ENCODE data around the gene ACER2. TPM values are rescaled to one million over a fixed set of nuclear protein-coding genes. Genes with fewer than 3 reads are reported as not detected.
A peak's percentile ranks its signal among the peaks of the same experiment; 100 is the strongest.
"Not testable (repeated sequence)": the region's sequence is repeated elsewhere in the genome, so short reads cannot be mapped to it uniquely, and the experiment has no call there.

ACER2 gene
- total RNA-seq, 1 experiment from 2014 or later = 9.6 TPM

- Histone ChIP-seq H3K18ac (ENCODE audit: insufficient read length, low read depth, low read length) (no peak overlapping the region), H3K4me1 (ENCODE audit: insufficient read depth, low read length) (peaks cover 2% of the 10 kb centered on the region; the same call in 1 of the 2 replicates), H2AK5ac (ENCODE audit: insufficient read length, low read length) (no peak overlapping the region), H4K5ac (ENCODE audit: insufficient read length, low read depth, low read length) (no peak overlapping the region), H2BK5ac (ENCODE audit: insufficient read length, low read length) (no peak overlapping the region), H4K8ac (replicated peaks; ENCODE audit: insufficient read length, low read depth, low read length) (no peak overlapping the region), H2AFZ (ENCODE audit: low read length) (no peak overlapping the region), H3K27me3 (ENCODE audit: insufficient read depth, low read length) (no peaks in the 10 kb centered on the region), H3K79me2 (ENCODE audit: insufficient read depth, low read length) (peaks cover 8% of the 10 kb centered on the region; the same call in 1 of the 2 replicates), H3K79me1 (ENCODE audit: insufficient read depth, low read depth, low read length, poor library complexity, severe bottlenecking) (no peaks in the 10 kb centered on the region), H3K14ac (ENCODE audit: insufficient read depth, low read length) (no peak overlapping the region), H3K23ac (ENCODE audit: insufficient read length, low read depth, low read length) (no peak overlapping the region), H3K4me2 (ENCODE audit: insufficient read depth, insufficient read length, low read length) (no peak overlapping the region), H3K56ac (ENCODE audit: insufficient read length, low read depth, low read length) (no peak overlapping the region), H4K20me1 (ENCODE audit: control insufficient read depth, insufficient read depth, insufficient read length) (no peaks in the 10 kb centered on the region), H3K9me3 (ENCODE audit: control insufficient read depth, low read depth, low read length) (no peaks in the 10 kb centered on the region), H3K23me2 (ENCODE audit: insufficient read length, low read depth, low read length, poor library complexity, severe bottlenecking) (peaks cover 6% of the 10 kb centered on the region), H2BK15ac (ENCODE audit: low read depth, low read length) (no peak overlapping the region), H3T11ph (ENCODE audit: low read length) (no peak overlapping the region), H3K9ac (ENCODE audit: extremely low read depth, insufficient read length, low read length) (no peak overlapping the region), H3K27ac (ENCODE audit: insufficient read length, low read depth, low read length) (no peak overlapping the region), H2BK12ac (ENCODE audit: insufficient read length, low read depth, low read length) (no peak overlapping the region), H3K4ac (ENCODE audit: low read depth, low read length) (no peak overlapping the region), H4K91ac (ENCODE audit: insufficient read length, low read depth, low read length) (no peak overlapping the region), H2BK120ac (ENCODE audit: low read depth, low read length, poor library complexity, severe bottlenecking) (no peak overlapping the region), H2BK20ac (ENCODE audit: low read depth, low read length, poor library complexity, severe bottlenecking) (no peak overlapping the region)
- TF ChIP-seq CTCF (conservative IDR thresholded peaks at IDR 0.05) = no peak
- no peaks in the 10 kb centered on the region for H3K27me3 Mint-ChIP-seq (ENCODE audit: low read depth)
- peaks cover 32 to 36% (median 34%) of the 10 kb centered on the region in 3 experiments for H3K36me3 Mint-ChIP-seq (ENCODE audit: insufficient read depth in 1 of 3, low read depth in 3 of 3)
- H3K9me3 Mint-ChIP-seq = peaks cover 2 to 3% of the 10 kb centered on the region in 2 experiments; a peak in 2 of 5 replicates
- no peak overlapping the region for H3K27ac Mint-ChIP-seq
- DNase-seq = no peak
- peaks cover 21 to 26% of the 10 kb centered on the region in 2 experiments for H3K4me1 Mint-ChIP-seq
- no CpG with 5 or more reads among the region's 2 CpGs for WGBS (ENCODE audit: extremely low coverage, insufficient read length, low lambda C conversion rate)
- peak overlapping the region; percentile 19 to 100; a peak in 3 of 5 replicates for H3K4me3 Mint-ChIP-seq
These were observed 27.2 kb upstream of the ACER2 start for GRCh38 chr9:19381656-19382055.

DNA sequence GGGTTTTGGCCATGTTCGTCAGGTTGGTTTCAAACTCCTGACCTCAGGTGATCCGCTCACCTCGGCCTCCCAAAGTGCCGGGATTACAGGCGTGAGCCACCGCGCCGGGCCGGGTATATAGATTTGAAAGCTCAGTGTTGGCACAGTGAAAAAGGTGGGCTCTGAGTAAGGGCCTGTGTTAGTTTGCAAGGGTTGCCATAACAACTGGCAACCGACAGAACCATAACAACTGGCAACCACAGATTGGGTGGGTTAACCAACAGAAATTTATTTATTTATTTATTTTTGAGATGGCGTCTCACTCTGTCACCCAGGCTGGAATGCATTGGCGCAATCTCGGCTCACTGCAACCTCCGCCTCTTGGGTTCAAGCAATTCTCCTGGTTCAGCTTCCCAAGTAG, 23.6 kb upstream of the ACER2 start:
- H3K79me1 ChIP-seq (ENCODE audit: insufficient read depth, low read depth, low read length, poor library complexity, severe bottlenecking); H2AFZ ChIP-seq (ENCODE audit: low read length); H3T11ph ChIP-seq (ENCODE audit: low read length); H3K4me1 Mint-ChIP-seq; H3K27me3 Mint-ChIP-seq (ENCODE audit: low read depth); H3K23ac ChIP-seq (ENCODE audit: insufficient read length, low read depth, low read length); H3K56ac ChIP-seq (ENCODE audit: insufficient read length, low read depth, low read length); H3K23me2 ChIP-seq (ENCODE audit: insufficient read length, low read depth, low read length, poor library complexity, severe bottlenecking); H3K36me3 Mint-ChIP-seq (ENCODE audit: insufficient read depth in 1 of 3, low read depth in 3 of 3); DNase-seq; H3K9ac ChIP-seq (ENCODE audit: extremely low read depth, insufficient read length, low read length); H3K79me2 ChIP-seq (ENCODE audit: insufficient read depth, low read length); H2BK120ac ChIP-seq (ENCODE audit: low read depth, low read length, poor library complexity, severe bottlenecking); H4K20me1 ChIP-seq (ENCODE audit: control insufficient read depth, insufficient read depth, insufficient read length); H4K8ac ChIP-seq (replicated peaks; ENCODE audit: insufficient read length, low read depth, low read length); H2BK12ac ChIP-seq (ENCODE audit: insufficient read length, low read depth, low read length); H2AK5ac ChIP-seq (ENCODE audit: insufficient read length, low read length); H3K27ac ChIP-seq (ENCODE audit: insufficient read length, low read depth, low read length); H3K4me3 Mint-ChIP-seq; H3K4me1 ChIP-seq (ENCODE audit: insufficient read depth, low read length); H4K5ac ChIP-seq (ENCODE audit: insufficient read length, low read depth, low read length); H3K9me3 Mint-ChIP-seq; H3K9me3 ChIP-seq (ENCODE audit: control insufficient read depth, low read depth, low read length); H3K18ac ChIP-seq (ENCODE audit: insufficient read length, low read depth, low read length); H3K14ac ChIP-seq (ENCODE audit: insufficient read depth, low read length); H2BK20ac ChIP-seq (ENCODE audit: low read depth, low read length, poor library complexity, severe bottlenecking); H3K4ac ChIP-seq (ENCODE audit: low read depth, low read length); H2BK15ac ChIP-seq (ENCODE audit: low read depth, low read length); H3K27ac Mint-ChIP-seq; H3K27me3 ChIP-seq (ENCODE audit: insufficient read depth, low read length); H4K91ac ChIP-seq (ENCODE audit: insufficient read length, low read depth, low read length); H2BK5ac ChIP-seq (ENCODE audit: insufficient read length, low read length); H3K4me2 ChIP-seq (ENCODE audit: insufficient read depth, insufficient read length, low read length): not testable (repeated sequence)
- no CpG with 5 or more reads among the region's 14 CpGs for WGBS (ENCODE audit: extremely low coverage, insufficient read length, low lambda C conversion rate)

Data from H9 (cell line).